SK-N-SH treated with all-trans-retinoic acid at 6 μM for 48 hours (cell line): ENCODE results near the gene THSD4.

Source experiments
- ATAC-seq: fragments of 200-7000 bp; cut with Tn5 transposase; 3 replicates; pipeline ENCODE4 v1.9.1; 2020; ENCODE audit warnings: mild to moderate bottlenecking, moderate library complexity
- ARNTL ChIP-seq: fragments of 450-650 bp; formaldehyde crosslinking; IDR thresholded peaks from 2 replicates; pipeline ENCODE4 v1.5.0; 2020; ENCODE audit warnings: low read depth, mild to moderate bottlenecking, moderate library complexity, borderline replicate concordance
- BACH2 ChIP-seq: fragments of 250-450 bp; sonication (Bioruptor Pico); IDR thresholded peaks from 2 replicates; pipeline ENCODE4 v1.9.0; 2021; ENCODE audit warnings: mild to moderate bottlenecking, borderline replicate concordance
- ESRRG ChIP-seq: fragments of 250-450 bp; sonication (Bioruptor Pico); IDR thresholded peaks from 2 replicates; pipeline ENCODE4 v1.6.1; 2021; ENCODE audit warnings: mild to moderate bottlenecking
- GLIS3 ChIP-seq: fragments of 250-450 bp; sonication (Bioruptor Pico); IDR thresholded peaks from 2 replicates; pipeline ENCODE4 v1.5.0; 2020; ENCODE audit warnings: mild to moderate bottlenecking, moderate library complexity
- ISL1 ChIP-seq: fragments of 250-450 bp; sonication (Bioruptor Pico); IDR thresholded peaks from 2 replicates; pipeline ENCODE4 v2.1.2; 2022; ENCODE audit warnings: mild to moderate bottlenecking, moderate library complexity
- RARB ChIP-seq: fragments of 250-450 bp; sonication (Bioruptor Pico); IDR thresholded peaks from 2 replicates; pipeline ENCODE4 v1.8.0; 2021; ENCODE audit warnings: mild to moderate bottlenecking, moderate library complexity
- SNAI2 ChIP-seq: fragments of 250-450 bp; sonication (Bioruptor Pico); IDR thresholded peaks from 2 replicates; pipeline ENCODE4 v1.5.0; 2020; ENCODE audit warnings: mild to moderate bottlenecking, moderate library complexity
- TCF4 ChIP-seq: fragments of 250-450 bp; sonication (Bioruptor Pico); IDR thresholded peaks from 2 replicates; pipeline ENCODE4 v1.8.0; 2021; ENCODE audit warnings: mild to moderate bottlenecking, moderate library complexity, borderline replicate concordance
- TOX ChIP-seq: fragments of 250-450 bp; sonication (Bioruptor Pico); IDR thresholded peaks from 2 replicates; pipeline ENCODE4 v1.8.0; 2021; ENCODE audit warnings: mild to moderate bottlenecking, moderate library complexity, borderline replicate concordance
- ZC3H10 ChIP-seq: fragments of 250-450 bp; sonication (Bioruptor Pico); IDR thresholded peaks from 2 replicates; pipeline ENCODE4 v1.5.1; 2021; ENCODE audit warnings: mild to moderate bottlenecking, moderate library complexity
- ZFP3 ChIP-seq: fragments of 250-450 bp; sonication (Bioruptor Pico); IDR thresholded peaks from 2 replicates; pipeline ENCODE4 v1.5.0; 2020; ENCODE audit warnings: mild to moderate bottlenecking, moderate library complexity
- ZFP30 ChIP-seq: fragments of 450-650 bp; formaldehyde crosslinking; IDR thresholded peaks from 2 replicates; pipeline ENCODE4 v1.5.0; 2022; ENCODE audit warnings: mild to moderate bottlenecking, moderate library complexity
- ZNF70 ChIP-seq: fragments of 450-650 bp; formaldehyde crosslinking; IDR thresholded peaks from 2 replicates; pipeline ENCODE4 v1.5.0; 2020; ENCODE audit warnings: mild to moderate bottlenecking, moderate library complexity
- ZNF8 ChIP-seq: fragments of 450-650 bp; formaldehyde crosslinking; IDR thresholded peaks from 2 replicates; pipeline ENCODE4 v1.5.0; 2020; ENCODE audit warnings: mild to moderate bottlenecking, moderate library complexity
- TF ChIP-seq, protein P1 (sequence below): fragments of 250-450 bp; sonication (Bioruptor Pico); IDR thresholded peaks from 2 replicates; pipeline ENCODE4 v1.5.0; 2020; ENCODE audit warnings: mild to moderate bottlenecking, moderate library complexity
- TF ChIP-seq, protein P2 (sequence below): fragments of 250-450 bp; sonication (Bioruptor Pico); IDR thresholded peaks from 2 replicates; pipeline ENCODE4 v1.5.1; 2021; ENCODE audit warnings: mild to moderate bottlenecking, moderate library complexity
- TF ChIP-seq, protein P3 (sequence below): fragments of 250-450 bp; sonication (Bioruptor Pico); IDR thresholded peaks from 2 replicates; pipeline ENCODE4 v1.5.1; 2020; ENCODE audit warnings: low read depth, mild to moderate bottlenecking, moderate library complexity
- TF ChIP-seq, protein P4 (sequence below): fragments of 250-450 bp; sonication (Bioruptor Pico); IDR thresholded peaks from 2 replicates; pipeline ENCODE4 v1.8.0; 2020; ENCODE audit warnings: mild to moderate bottlenecking, moderate library complexity, borderline replicate concordance

Gene THSD4

DNA sequence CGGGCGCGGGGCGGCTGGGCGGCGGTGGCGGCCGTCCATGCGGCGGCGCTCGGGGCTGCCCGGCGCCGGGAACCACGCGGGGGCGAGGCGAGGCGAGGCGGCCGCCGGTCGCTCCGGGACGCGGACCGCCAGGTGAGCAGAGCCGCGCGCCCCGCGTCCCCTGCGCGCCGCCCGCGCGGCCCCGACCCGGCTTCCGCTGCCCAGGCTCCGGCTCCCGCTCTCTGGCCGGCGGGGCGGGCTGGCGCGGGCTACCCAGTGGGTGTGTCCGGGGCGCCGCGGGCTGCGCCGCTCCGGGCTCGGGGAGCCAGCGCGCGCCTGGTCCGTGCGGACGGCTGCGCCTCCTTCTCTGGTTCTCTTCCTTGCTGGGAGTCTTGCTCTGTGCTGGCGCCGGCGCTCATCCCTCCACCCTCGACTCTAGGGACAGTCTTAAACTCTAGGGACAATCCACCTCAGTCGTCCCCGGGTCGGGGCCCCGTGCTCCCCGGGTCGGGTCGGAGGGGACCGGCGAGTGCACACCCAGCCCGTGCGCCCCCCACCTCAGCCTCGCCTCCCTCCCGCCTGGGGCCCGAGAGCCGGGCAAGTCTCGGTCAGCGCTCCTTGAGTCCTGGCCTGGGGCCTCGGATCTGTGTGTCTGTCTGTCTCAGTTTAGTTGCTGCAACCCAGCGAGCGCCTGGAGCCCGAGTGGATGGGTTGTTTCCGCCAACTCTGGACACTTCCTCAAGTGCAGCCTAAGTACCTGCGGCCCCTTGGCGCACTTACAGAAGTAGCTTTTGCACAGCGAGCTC lies 488 bp downstream of the THSD4 start (continued):
- TF ChIP-seq, protein P1, sequence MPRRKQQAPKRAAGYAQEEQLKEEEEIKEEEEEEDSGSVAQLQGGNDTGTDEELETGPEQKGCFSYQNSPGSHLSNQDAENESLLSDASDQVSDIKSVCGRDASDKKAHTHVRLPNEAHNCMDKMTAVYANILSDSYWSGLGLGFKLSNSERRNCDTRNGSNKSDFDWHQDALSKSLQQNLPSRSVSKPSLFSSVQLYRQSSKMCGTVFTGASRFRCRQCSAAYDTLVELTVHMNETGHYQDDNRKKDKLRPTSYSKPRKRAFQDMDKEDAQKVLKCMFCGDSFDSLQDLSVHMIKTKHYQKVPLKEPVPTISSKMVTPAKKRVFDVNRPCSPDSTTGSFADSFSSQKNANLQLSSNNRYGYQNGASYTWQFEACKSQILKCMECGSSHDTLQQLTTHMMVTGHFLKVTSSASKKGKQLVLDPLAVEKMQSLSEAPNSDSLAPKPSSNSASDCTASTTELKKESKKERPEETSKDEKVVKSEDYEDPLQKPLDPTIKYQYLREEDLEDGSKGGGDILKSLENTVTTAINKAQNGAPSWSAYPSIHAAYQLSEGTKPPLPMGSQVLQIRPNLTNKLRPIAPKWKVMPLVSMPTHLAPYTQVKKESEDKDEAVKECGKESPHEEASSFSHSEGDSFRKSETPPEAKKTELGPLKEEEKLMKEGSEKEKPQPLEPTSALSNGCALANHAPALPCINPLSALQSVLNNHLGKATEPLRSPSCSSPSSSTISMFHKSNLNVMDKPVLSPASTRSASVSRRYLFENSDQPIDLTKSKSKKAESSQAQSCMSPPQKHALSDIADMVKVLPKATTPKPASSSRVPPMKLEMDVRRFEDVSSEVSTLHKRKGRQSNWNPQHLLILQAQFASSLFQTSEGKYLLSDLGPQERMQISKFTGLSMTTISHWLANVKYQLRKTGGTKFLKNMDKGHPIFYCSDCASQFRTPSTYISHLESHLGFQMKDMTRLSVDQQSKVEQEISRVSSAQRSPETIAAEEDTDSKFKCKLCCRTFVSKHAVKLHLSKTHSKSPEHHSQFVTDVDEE (CRISPR knock-in tag): no peak
- no peak for TF ChIP-seq GLIS3 (CRISPR knock-in tag)

DNA sequence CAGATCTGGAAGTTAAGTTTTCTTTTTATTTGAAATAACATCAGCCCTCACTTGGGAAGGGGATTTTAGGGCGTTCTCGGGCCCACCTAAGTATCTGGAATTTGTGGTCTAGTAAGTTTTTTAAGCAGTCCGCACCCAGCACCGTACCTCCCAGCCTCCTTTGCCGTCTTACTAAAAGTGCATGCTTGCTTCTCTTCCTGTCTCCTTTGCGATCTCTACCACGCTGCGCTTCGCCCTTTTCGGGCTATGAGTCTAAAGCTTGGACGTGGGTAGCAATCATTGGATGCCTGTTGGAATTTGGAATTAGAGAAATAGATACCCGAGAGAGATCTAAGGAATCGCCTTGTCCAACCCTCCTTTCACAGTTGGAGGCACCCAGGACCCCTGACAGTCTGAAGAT lies 1.1 kb downstream of the THSD4 start:
- ATAC-seq: no peak
- no peak for TF ChIP-seq ZNF8 (CRISPR knock-in tag)
- TF ChIP-seq, protein P2, sequence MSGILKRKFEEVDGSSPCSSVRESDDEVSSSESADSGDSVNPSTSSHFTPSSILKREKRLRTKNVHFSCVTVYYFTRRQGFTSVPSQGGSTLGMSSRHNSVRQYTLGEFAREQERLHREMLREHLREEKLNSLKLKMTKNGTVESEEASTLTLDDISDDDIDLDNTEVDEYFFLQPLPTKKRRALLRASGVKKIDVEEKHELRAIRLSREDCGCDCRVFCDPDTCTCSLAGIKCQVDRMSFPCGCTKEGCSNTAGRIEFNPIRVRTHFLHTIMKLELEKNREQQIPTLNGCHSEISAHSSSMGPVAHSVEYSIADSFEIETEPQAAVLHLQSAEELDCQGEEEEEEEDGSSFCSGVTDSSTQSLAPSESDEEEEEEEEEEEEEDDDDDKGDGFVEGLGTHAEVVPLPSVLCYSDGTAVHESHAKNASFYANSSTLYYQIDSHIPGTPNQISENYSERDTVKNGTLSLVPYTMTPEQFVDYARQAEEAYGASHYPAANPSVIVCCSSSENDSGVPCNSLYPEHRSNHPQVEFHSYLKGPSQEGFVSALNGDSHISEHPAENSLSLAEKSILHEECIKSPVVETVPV (CRISPR knock-in tag): no peak
- no peak for TF ChIP-seq ZC3H10 (CRISPR knock-in tag)
- TF ChIP-seq, protein P1 (CRISPR knock-in tag): no peak
- TF ChIP-seq SNAI2 (CRISPR knock-in tag): no peak
- no peak for TF ChIP-seq ZNF70 (CRISPR knock-in tag)
- TF ChIP-seq, protein P3, sequence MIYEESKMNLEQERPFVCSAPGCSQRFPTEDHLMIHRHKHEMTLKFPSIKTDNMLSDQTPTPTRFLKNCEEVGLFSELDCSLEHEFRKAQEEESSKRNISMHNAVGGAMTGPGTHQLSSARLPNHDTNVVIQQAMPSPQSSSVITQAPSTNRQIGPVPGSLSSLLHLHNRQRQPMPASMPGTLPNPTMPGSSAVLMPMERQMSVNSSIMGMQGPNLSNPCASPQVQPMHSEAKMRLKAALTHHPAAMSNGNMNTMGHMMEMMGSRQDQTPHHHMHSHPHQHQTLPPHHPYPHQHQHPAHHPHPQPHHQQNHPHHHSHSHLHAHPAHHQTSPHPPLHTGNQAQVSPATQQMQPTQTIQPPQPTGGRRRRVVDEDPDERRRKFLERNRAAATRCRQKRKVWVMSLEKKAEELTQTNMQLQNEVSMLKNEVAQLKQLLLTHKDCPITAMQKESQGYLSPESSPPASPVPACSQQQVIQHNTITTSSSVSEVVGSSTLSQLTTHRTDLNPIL: no peak
- no peak for TF ChIP-seq ZFP3 (CRISPR knock-in tag)
- TF ChIP-seq ZFP30 (CRISPR knock-in tag): no peak
- no peak for TF ChIP-seq BACH2 (CRISPR knock-in tag)
- no peak for TF ChIP-seq ISL1 (CRISPR knock-in tag)

DNA sequence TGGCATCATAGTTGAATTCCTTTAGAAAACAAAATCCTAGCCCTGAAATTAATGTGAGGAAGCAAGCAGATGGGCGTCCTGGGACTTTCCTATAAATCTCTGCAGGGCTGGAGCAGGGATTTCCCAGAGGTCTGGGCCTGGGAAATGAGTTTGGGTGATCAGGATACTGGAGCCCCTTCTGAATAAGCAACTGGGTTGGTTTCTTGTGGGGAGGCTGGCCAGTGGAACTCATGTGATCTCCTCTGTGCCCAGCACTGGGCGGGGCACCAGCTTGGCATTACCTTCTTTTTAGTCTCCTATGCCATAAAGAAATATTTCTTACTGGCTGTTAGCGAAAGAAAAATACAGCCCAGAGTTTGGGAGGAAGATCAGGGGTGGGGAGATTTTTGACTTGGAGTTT lies 1.7 kb downstream of the THSD4 start:
- peak; percentile 4; the same call in 1 of the 3 replicates for ATAC-seq
- TF ChIP-seq ARNTL (CRISPR knock-in tag): no peak
- TF ChIP-seq ESRRG (CRISPR knock-in tag): no peak
- TF ChIP-seq TCF4 (CRISPR knock-in tag): no peak
- TF ChIP-seq TOX (CRISPR knock-in tag): no peak
- TF ChIP-seq, protein P4, sequence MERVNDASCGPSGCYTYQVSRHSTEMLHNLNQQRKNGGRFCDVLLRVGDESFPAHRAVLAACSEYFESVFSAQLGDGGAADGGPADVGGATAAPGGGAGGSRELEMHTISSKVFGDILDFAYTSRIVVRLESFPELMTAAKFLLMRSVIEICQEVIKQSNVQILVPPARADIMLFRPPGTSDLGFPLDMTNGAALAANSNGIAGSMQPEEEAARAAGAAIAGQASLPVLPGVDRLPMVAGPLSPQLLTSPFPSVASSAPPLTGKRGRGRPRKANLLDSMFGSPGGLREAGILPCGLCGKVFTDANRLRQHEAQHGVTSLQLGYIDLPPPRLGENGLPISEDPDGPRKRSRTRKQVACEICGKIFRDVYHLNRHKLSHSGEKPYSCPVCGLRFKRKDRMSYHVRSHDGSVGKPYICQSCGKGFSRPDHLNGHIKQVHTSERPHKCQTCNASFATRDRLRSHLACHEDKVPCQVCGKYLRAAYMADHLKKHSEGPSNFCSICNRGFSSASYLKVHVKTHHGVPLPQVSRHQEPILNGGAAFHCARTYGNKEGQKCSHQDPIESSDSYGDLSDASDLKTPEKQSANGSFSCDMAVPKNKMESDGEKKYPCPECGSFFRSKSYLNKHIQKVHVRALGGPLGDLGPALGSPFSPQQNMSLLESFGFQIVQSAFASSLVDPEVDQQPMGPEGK (CRISPR knock-in tag): no peak
- no peak for TF ChIP-seq RARB (CRISPR knock-in tag)
- TF ChIP-seq ZC3H10 (CRISPR knock-in tag): no peak
- TF ChIP-seq, protein P3: no peak
- TF ChIP-seq, all 23 proteins: peak for 0
